Astrocyte (in vitro differentiated cells and primary cell): ENCODE data around the gene SF1. TPM values are rescaled to one million over a fixed set of nuclear protein-coding genes. Genes with fewer than 3 reads are reported as not detected.

Source experiments
- DNase-seq: peaks from one replicate; pipeline ENCODE4 v3.0.0-alpha.2; 2010; ENCODE audit warnings: low read depth
- FAIRE-seq: peaks from 2 replicates; lab custom pipeline; 2011; peaks lifted over from hg19 to GRCh38; lab: Jason Lieb, UNC
- H2AFZ ChIP-seq: 2 replicates; pipeline ENCODE4 v1.6.0; 2012; ENCODE audit warnings: low read depth, low read length, inconsistent platforms
- H3K27ac ChIP-seq: 2 replicates; pipeline ENCODE4 v1.5.1; 2011; ENCODE audit warnings: low read depth, low read length, inconsistent platforms
- H3K27me3 ChIP-seq: 2 replicates; pipeline ENCODE4 v1.6.0; 2011; ENCODE audit warnings: low read length, inconsistent platforms; ENCODE audit not compliant: insufficient read depth
- H3K36me3 ChIP-seq: 2 replicates; pipeline ENCODE4 v1.5.1; 2011; ENCODE audit warnings: low read length, inconsistent platforms; ENCODE audit not compliant: insufficient read depth
- H3K4me1 ChIP-seq: 2 replicates; pipeline ENCODE4 v1.5.1; 2011; ENCODE audit warnings: low read length, inconsistent platforms; ENCODE audit not compliant: insufficient read depth
- H3K4me2 ChIP-seq: 2 replicates; pipeline ENCODE4 v1.6.0; 2012; ENCODE audit warnings: low read length, inconsistent platforms
- H3K4me3 ChIP-seq: 2 replicates; pipeline ENCODE4 v1.5.1; 2011; ENCODE audit warnings: low read depth, mild to moderate bottlenecking, low read length, inconsistent platforms; ENCODE audit not compliant: insufficient read depth
- H3K79me2 ChIP-seq: 2 replicates; pipeline ENCODE4 v1.6.0; 2012; ENCODE audit warnings: mild to moderate bottlenecking, low read length, inconsistent platforms; ENCODE audit not compliant: insufficient read depth
- H3K9ac ChIP-seq: 2 replicates; pipeline ENCODE4 v1.6.0; 2012; ENCODE audit warnings: mild to moderate bottlenecking, low read length, inconsistent platforms
- H3K9me3 ChIP-seq: 2 replicates; pipeline ENCODE4 v1.5.1; 2012; ENCODE audit warnings: low read depth, mild to moderate bottlenecking, low read length, inconsistent platforms; ENCODE audit not compliant: insufficient read depth
- H4K20me1 ChIP-seq: 2 replicates; pipeline ENCODE4 v1.6.0; 2012; ENCODE audit warnings: low read length, inconsistent platforms; ENCODE audit not compliant: insufficient read depth
- H3K27ac Mint-ChIP-seq: one replicate; pipeline ENCODE4 v1.8.0; 2021; ENCODE audit warnings: mild to moderate bottlenecking, mixed read lengths; ENCODE audit not compliant: unreplicated experiment
- H3K27me3 Mint-ChIP-seq: one replicate; pipeline ENCODE4 v1.8.0; 2021; ENCODE audit warnings: low read depth, mixed read lengths; ENCODE audit not compliant: unreplicated experiment
- H3K36me3 Mint-ChIP-seq: one replicate; pipeline ENCODE4 v1.8.0; 2021; ENCODE audit warnings: low read depth, mixed read lengths; ENCODE audit not compliant: unreplicated experiment
- H3K4me1 Mint-ChIP-seq: one replicate; pipeline ENCODE4 v1.8.0; 2021; ENCODE audit warnings: low read depth, mixed read lengths; ENCODE audit not compliant: unreplicated experiment
- H3K4me3 Mint-ChIP-seq: one replicate; pipeline ENCODE4 v1.8.0; 2021; ENCODE audit warnings: mild to moderate bottlenecking, moderate library complexity, mixed read lengths; ENCODE audit not compliant: unreplicated experiment
- H3K9me3 Mint-ChIP-seq: one replicate; pipeline ENCODE4 v1.8.0; 2021; ENCODE audit warnings: mild to moderate bottlenecking, mixed read lengths; ENCODE audit not compliant: unreplicated experiment
- CTCF ChIP-seq: IDR thresholded peaks from 2 replicates; pipeline ENCODE4 v1.5.1; 2011; ENCODE audit warnings: low read depth, mild to moderate bottlenecking, inconsistent platforms, low read length, moderate library complexity; ENCODE audit not compliant: insufficient read depth
- EZH2 ChIP-seq: IDR thresholded peaks from 2 replicates; pipeline ENCODE4 v1.6.1; 2012; ENCODE audit warnings: mild to moderate bottlenecking, low read length, inconsistent platforms; ENCODE audit not compliant: insufficient read depth
- total RNA-seq: library from RNA; stranded (reverse); gene quantifications from 2 replicates; pipeline ENCODE4 v1.2.1, GENCODE V29; 2021

Gene SF1
- total RNA-seq, 1 donor from 2014 or later = 215 TPM

GRCh38 chr11:64741375-64742086, 36.8 kb downstream of the SF1 start:
- Histone ChIP-seq H3K36me3 (no peaks in the 10 kb centered on the region), H4K20me1 (peaks cover 5% of the 10 kb centered on the region), H3K9me3 (no peaks in the 10 kb centered on the region), H3K4me3 (no peak overlapping the region), H3K4me1 (peaks cover 24% of the 10 kb centered on the region), H3K9ac (no peak overlapping the region), H3K27me3 (peaks cover 43% of the 10 kb centered on the region), H2AFZ (no peak overlapping the region), H3K27ac (no peak overlapping the region), H3K4me2 (no peak overlapping the region), H3K79me2 (no peaks in the 10 kb centered on the region)
- Mint-ChIP-seq H3K4me3 (no peak overlapping the region), H3K9me3 (no peaks in the 10 kb centered on the region), H3K4me1 (peaks cover 2% of the 10 kb centered on the region), H3K27me3 (peaks cover 39% of the 10 kb centered on the region), H3K27ac (no peak overlapping the region), H3K36me3 (no peaks in the 10 kb centered on the region)
- TF ChIP-seq EZH2 (no peak), CTCF (no peak)
- no peak for FAIRE-seq
- no peak for DNase-seq

- Histone ChIP-seq H3K27me3 (peaks cover 40% of the 10 kb centered on the region), H3K36me3 (no peaks in the 10 kb centered on the region), H3K27ac (no peak overlapping the region), H3K9me3 (no peaks in the 10 kb centered on the region), H3K4me1 (peaks cover 14% of the 10 kb centered on the region), H2AFZ (no peak overlapping the region), H4K20me1 (peaks cover 5% of the 10 kb centered on the region), H3K4me2 (no peak overlapping the region), H3K79me2 (no peaks in the 10 kb centered on the region), H3K4me3 (no peak overlapping the region), H3K9ac (no peak overlapping the region)
- no peak for DNase-seq
- Mint-ChIP-seq H3K27ac (no peak overlapping the region), H3K27me3 (peaks cover 48% of the 10 kb centered on the region), H3K9me3 (no peaks in the 10 kb centered on the region), H3K36me3 (peaks cover 2% of the 10 kb centered on the region), H3K4me3 (no peak overlapping the region), H3K4me1 (peaks cover 3% of the 10 kb centered on the region)
- FAIRE-seq = no peak
- TF ChIP-seq EZH2 (no peak), CTCF (no peak)
Observed at GRCh38 chr11:64739871-64740270, 38.5 kb downstream of the SF1 start.

GRCh38 chr11:64736654-64737053, 41.7 kb downstream of the SF1 start:
- H3K4me3 Mint-ChIP-seq = no peak overlapping the region
- no peak overlapping the region for H3K27ac Mint-ChIP-seq
- H3K27me3 ChIP-seq = peaks cover 14% of the 10 kb centered on the region
- H3K36me3 Mint-ChIP-seq = peaks cover 3% of the 10 kb centered on the region
- no peaks in the 10 kb centered on the region for H3K9me3 Mint-ChIP-seq
- no peak overlapping the region for H3K9ac ChIP-seq
- TF ChIP-seq CTCF (no peak), EZH2 (no peak)
- H3K27me3 Mint-ChIP-seq = peaks cover 50% of the 10 kb centered on the region
- H3K4me1 ChIP-seq = no peaks in the 10 kb centered on the region
- no peaks in the 10 kb centered on the region for H3K36me3 ChIP-seq
- no peak overlapping the region for H2AFZ ChIP-seq
- no peaks in the 10 kb centered on the region for H3K79me2 ChIP-seq
- H3K9me3 ChIP-seq = no peaks in the 10 kb centered on the region
- H3K4me3 ChIP-seq = no peak overlapping the region
- peaks cover 4% of the 10 kb centered on the region for H3K4me1 Mint-ChIP-seq
- FAIRE-seq (no peak), DNase-seq (no peak)
- no peak overlapping the region for H3K27ac ChIP-seq
- no peaks in the 10 kb centered on the region for H4K20me1 ChIP-seq
- H3K4me2 ChIP-seq = no peak overlapping the region
